IMR-90 (cell line): ENCODE measurements around the gene NTM.

ENCODE experiments used
- BHLHE40 ChIP-seq: fragments of 150-350 bp; IDR thresholded peaks from 2 replicates; pipeline ENCODE4 v1.6.1; 2016; ENCODE audit warnings: mild to moderate bottlenecking, low read depth, low read length
- CEBPB ChIP-seq: IDR thresholded peaks from 2 replicates; pipeline ENCODE4 v1.6.1; 2012; ENCODE audit warnings: low read depth, low read length, improper control_type of control experiment
- ELK1 ChIP-seq: fragments of 150-350 bp; IDR thresholded peaks from 2 replicates; pipeline ENCODE4 v1.6.1; 2016; ENCODE audit warnings: low read depth, mild to moderate bottlenecking, low read length, moderate library complexity, borderline replicate concordance
- MXI1 ChIP-seq: IDR thresholded peaks from 2 replicates; pipeline ENCODE4 v1.6.1; 2012; ENCODE audit warnings: low read depth, mild to moderate bottlenecking, low read length, moderate library complexity, borderline replicate concordance
- POLR2A ChIP-seq: IDR thresholded peaks from 2 replicates; pipeline ENCODE4 v1.6.1; 2012; ENCODE audit warnings: mild to moderate bottlenecking, low read depth, low read length
- RAD21 ChIP-seq: IDR thresholded peaks from 2 replicates; pipeline ENCODE4 v1.6.1; 2012; ENCODE audit warnings: low read length, improper control_type of control experiment
- RFX5 ChIP-seq: IDR thresholded peaks from 2 replicates; pipeline ENCODE4 v1.8.0; 2012; ENCODE audit warnings: low read depth, mild to moderate bottlenecking, low read length, moderate library complexity
- SMC3 ChIP-seq: fragments of 150-350 bp; IDR thresholded peaks from 2 replicates; pipeline ENCODE4 v1.6.1; 2016; ENCODE audit warnings: low read depth, mild to moderate bottlenecking, antibody characterized with exemption, low read length, moderate library complexity
- TF ChIP-seq, protein P1 (sequence below): conservative IDR thresholded peaks from 2 replicates; pipeline ENCODE4 v1.5.1; 2012; ENCODE audit warnings: mild to moderate bottlenecking, low read depth, low read length, improper control_type of control experiment

DNA sequence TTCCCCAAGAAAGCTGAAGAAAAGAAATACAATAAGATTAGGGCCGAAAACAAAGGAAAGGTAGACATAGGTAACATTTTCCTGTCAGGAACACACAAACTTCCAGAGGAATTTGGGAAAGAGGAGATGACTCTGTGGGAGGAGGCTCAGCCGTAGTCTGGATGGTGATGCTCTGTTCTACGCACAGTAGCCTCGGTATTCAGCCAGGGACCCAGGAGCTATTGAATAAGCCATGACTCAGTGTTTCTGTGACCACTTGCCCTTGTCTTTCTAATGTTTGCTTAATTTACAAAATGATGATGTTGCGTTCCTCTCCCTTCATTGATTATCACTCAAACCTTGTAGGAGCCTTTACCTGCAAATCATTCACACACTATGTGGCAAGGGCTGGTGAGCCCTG lies 745.0 kb downstream of the NTM start:
- TF ChIP-seq POLR2A, result no peak
- TF ChIP-seq, protein P1, sequence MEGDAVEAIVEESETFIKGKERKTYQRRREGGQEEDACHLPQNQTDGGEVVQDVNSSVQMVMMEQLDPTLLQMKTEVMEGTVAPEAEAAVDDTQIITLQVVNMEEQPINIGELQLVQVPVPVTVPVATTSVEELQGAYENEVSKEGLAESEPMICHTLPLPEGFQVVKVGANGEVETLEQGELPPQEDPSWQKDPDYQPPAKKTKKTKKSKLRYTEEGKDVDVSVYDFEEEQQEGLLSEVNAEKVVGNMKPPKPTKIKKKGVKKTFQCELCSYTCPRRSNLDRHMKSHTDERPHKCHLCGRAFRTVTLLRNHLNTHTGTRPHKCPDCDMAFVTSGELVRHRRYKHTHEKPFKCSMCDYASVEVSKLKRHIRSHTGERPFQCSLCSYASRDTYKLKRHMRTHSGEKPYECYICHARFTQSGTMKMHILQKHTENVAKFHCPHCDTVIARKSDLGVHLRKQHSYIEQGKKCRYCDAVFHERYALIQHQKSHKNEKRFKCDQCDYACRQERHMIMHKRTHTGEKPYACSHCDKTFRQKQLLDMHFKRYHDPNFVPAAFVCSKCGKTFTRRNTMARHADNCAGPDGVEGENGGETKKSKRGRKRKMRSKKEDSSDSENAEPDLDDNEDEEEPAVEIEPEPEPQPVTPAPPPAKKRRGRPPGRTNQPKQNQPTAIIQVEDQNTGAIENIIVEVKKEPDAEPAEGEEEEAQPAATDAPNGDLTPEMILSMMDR, result no peak
- TF ChIP-seq ELK1, result no peak
- TF ChIP-seq SMC3, result no peak
- no peak for TF ChIP-seq RFX5
- no peak for TF ChIP-seq CEBPB
- TF ChIP-seq RAD21, result no peak
- no peak for TF ChIP-seq MXI1
- no peak for TF ChIP-seq BHLHE40
